Colonic mucosa (tissue), 4 donors: ENCODE results near the gene ERICH6. TPM values are rescaled to one million over a fixed set of nuclear protein-coding genes. Genes with fewer than 3 reads are reported as not detected.

ENCODE experiments used
- DNase-seq: peaks from one replicate; pipeline ENCODE4 v3.0.0-alpha.2; 2020
- H3K27ac ChIP-seq: fragments of 200-600 bp; one replicate; pipeline ENCODE4 v1.8.0; 2021
- H3K27me3 ChIP-seq: fragments of 200-600 bp; one replicate; pipeline ENCODE4 v1.8.0; 2021
- H3K36me3 ChIP-seq: fragments of 200-600 bp; one replicate; pipeline ENCODE4 v1.8.0; 2021
- H3K4me1 ChIP-seq: fragments of 200-600 bp; one replicate; pipeline ENCODE4 v1.8.0; 2021; ENCODE audit warnings: mild to moderate bottlenecking
- H3K4me3 ChIP-seq: fragments of 200-600 bp; one replicate; pipeline ENCODE4 v1.8.0; 2021
- H3K9ac ChIP-seq, 2 donors: one replicate each; pipeline ENCODE4 v1.7.0; 2013; ENCODE audit warnings: control low read depth in 2 of 2, low read depth in 2 of 2, low read length in 2 of 2
- H3K9me3 ChIP-seq: fragments of 200-600 bp; one replicate; pipeline ENCODE4 v1.8.0; 2021
- intact Hi-C: fragments of 100-400 bp; cut with DNase I; formaldehyde crosslinking; loops from one replicate; pipeline ENCODE4 v1.14.1; 2022
- total RNA-seq, 2 donors: library from RNA; stranded (reverse); fragmentation: NEBNext Ultra II Directional in 1 of 2; extraction: Animal tissue kit (Norgen Biotek cat#: 25700) in 1 of 2; gene quantifications; one replicate each; pipeline ENCODE4 v1.2.1, GENCODE V29; 2021
- TF ChIP-seq, protein P1 (sequence below): fragments of 200-600 bp; IDR thresholded peaks from one replicate; pipeline ENCODE4 v1.8.0; 2022; ENCODE audit warnings: antibody characterized with exemption, mild to moderate bottlenecking
- donor health status: healthy.
- donor health status: DM: no; HTN: no; CAD: no.
- donor health status: DM: no; HTN: no; CAD: no.

The ERICH6 gene
- total RNA-seq, 2 donors from 2014 or later: not detected

GRCh38 chr3:150734795-150735119 lies 31.0 kb upstream of the ERICH6 start:
- intact Hi-C loops: no loop called here
- no peak for DNase-seq
- no peak overlapping the region for H3K27ac ChIP-seq
- TF ChIP-seq, protein P1, sequence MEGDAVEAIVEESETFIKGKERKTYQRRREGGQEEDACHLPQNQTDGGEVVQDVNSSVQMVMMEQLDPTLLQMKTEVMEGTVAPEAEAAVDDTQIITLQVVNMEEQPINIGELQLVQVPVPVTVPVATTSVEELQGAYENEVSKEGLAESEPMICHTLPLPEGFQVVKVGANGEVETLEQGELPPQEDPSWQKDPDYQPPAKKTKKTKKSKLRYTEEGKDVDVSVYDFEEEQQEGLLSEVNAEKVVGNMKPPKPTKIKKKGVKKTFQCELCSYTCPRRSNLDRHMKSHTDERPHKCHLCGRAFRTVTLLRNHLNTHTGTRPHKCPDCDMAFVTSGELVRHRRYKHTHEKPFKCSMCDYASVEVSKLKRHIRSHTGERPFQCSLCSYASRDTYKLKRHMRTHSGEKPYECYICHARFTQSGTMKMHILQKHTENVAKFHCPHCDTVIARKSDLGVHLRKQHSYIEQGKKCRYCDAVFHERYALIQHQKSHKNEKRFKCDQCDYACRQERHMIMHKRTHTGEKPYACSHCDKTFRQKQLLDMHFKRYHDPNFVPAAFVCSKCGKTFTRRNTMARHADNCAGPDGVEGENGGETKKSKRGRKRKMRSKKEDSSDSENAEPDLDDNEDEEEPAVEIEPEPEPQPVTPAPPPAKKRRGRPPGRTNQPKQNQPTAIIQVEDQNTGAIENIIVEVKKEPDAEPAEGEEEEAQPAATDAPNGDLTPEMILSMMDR: no peak
- no peaks in the 10 kb centered on the region for H3K9me3 ChIP-seq
- no peak overlapping the region for H3K4me3 ChIP-seq
- H3K4me1 ChIP-seq: no peaks in the 10 kb centered on the region
- H3K36me3 ChIP-seq: no peaks in the 10 kb centered on the region
- no peak overlapping the region for H3K9ac ChIP-seq
- H3K27me3 ChIP-seq: no peaks in the 10 kb centered on the region

GRCh38 chr3:150733936-150734794 lies 30.4 kb upstream of the ERICH6 start:
- no peaks in the 10 kb centered on the region for H3K4me1 ChIP-seq
- intact Hi-C loops: no loop called here
- TF ChIP-seq, protein P1: no peak
- H3K9ac ChIP-seq: no peak overlapping the region
- no peak overlapping the region for H3K4me3 ChIP-seq
- no peaks in the 10 kb centered on the region for H3K9me3 ChIP-seq
- no peak for DNase-seq
- no peaks in the 10 kb centered on the region for H3K27me3 ChIP-seq
- no peak overlapping the region for H3K27ac ChIP-seq
- H3K36me3 ChIP-seq: no peaks in the 10 kb centered on the region

- Histone ChIP-seq H3K4me1 (no peaks in the 10 kb centered on the region), H3K9me3 (no peaks in the 10 kb centered on the region), H3K4me3 (no peak overlapping the region), H3K27me3 (no peaks in the 10 kb centered on the region), H3K27ac (no peak overlapping the region), H3K36me3 (no peaks in the 10 kb centered on the region), H3K9ac (no peak overlapping the region)
- TF ChIP-seq, protein P1: no peak
- DNase-seq: no peak
- intact Hi-C loops: no loop called here
These were observed 29.7 kb upstream of the ERICH6 start for GRCh38 chr3:150733373-150733935.

- no peaks in the 10 kb centered on the region for H3K36me3 ChIP-seq
- H3K4me3 ChIP-seq: no peak overlapping the region
- no peaks in the 10 kb centered on the region for H3K27me3 ChIP-seq
- H3K4me1 ChIP-seq: peaks cover 4% of the 10 kb centered on the region
- no peak overlapping the region for H3K27ac ChIP-seq
- TF ChIP-seq, protein P1: no peak
- intact Hi-C loops: loop anchor here (10.0 kb wide), 1 partner anchor 355 kb away; the partner anchor contains the start of gene MED12L
- H3K9me3 ChIP-seq: no peaks in the 10 kb centered on the region
- no peak overlapping the region for H3K9ac ChIP-seq
- DNase-seq: no peak
These were observed 26.1 kb upstream of the ERICH6 start for GRCh38 chr3:150729682-150730360.

DNA sequence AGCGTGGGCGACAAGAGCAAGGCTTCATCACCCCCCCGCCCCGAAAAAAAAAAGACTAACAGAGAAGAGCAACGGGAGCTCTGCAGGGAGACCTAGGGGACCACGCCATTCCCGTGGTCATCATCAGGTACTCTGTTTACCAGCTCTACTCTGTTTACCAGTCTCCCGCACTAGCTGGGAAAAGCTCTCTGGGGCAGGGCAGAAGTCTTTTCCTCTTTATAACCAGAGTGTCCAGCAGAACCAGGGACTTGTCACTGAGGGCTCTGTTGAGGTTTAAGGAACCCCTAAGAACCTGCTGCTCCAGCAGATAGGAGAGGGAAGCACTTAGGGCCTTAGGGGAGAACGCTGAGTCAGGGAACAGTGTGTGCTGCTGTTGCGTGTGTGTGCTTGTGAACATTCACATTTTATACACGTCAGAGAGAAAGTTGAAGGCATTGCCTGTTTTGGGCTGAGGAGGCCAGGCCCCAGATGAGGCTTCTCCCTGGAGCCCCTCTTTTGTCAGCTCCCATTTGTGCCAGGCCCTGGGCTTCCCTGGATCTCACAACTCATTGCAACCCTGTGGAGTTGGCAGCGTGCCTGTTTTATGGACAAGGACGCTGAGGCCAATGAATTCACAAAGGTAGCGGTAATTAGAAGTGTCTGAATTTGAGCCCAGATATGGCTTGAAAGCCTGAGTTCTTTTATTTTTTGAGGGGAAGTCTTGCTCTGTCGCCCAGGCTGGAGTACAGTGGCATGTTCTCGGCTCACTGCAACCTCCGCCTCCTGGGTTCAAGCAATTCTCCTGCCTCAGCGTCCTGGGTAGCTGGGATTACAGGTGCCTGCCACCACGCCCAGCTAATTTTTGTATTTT lies 24.2 kb upstream of the ERICH6 start:
- no peak for DNase-seq
- no peak overlapping the region for H3K27ac ChIP-seq
- no peak overlapping the region for H3K4me3 ChIP-seq
- intact Hi-C loops: loop anchor here (10.0 kb wide), 1 partner anchor 357 kb away; the partner anchor contains the start of gene MED12L
- TF ChIP-seq, protein P1: no peak
- no peaks in the 10 kb centered on the region for H3K36me3 ChIP-seq
- H3K27me3 ChIP-seq: no peaks in the 10 kb centered on the region
- peaks cover 4% of the 10 kb centered on the region for H3K4me1 ChIP-seq
- peak overlapping the region in 1 of 2 donors; percentile 2 for H3K9ac ChIP-seq
- H3K9me3 ChIP-seq: no peaks in the 10 kb centered on the region
